ENCODE measurements around the gene JAM3.
"Not testable (repeated sequence)": the region's sequence is repeated elsewhere in the genome, so short reads cannot be mapped to it uniquely, and the experiment has no call there.

Gene JAM3

DNA sequence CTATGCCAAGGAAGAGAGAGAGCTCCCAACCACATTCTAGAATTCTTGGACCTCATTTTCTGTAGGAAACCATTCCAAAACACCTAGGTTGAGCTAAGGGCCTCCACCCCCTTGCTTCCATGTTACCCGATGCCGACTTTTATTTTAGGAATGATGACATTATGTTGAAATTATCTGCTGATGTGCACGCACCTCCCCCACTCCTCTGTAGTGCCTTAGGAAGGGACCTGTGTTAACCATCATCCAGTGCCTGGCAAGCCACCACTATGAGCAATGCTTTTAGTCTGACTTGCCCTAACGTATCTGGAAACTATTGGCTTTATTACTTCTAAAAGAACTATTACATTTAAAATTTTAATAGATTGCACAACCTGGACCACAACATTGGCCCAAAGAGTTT is 112.8 kb downstream of the JAM3 start:
- no peak for DNase-seq (ENCODE audit: low read depth)

DNA sequence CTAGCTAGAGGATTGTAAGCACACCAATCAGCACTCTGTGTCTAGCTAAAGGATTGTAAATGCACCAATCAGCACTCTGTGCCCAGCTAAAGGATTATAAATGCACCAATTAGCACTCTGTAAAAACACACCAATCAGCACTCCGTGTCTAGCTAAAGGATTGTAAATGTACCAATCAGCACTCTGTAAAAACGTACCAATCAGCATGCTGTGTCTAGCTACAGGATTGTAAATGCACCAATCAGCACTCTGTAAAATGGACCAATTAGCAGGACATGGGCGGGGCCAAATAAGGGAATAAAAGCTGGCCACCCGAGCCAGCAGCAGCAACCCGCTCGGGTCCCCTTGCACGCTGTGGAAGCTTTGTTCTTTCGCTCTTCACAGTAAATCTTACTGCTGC is 119.2 kb downstream of the JAM3 start:
- DNase-seq (ENCODE audit: low read depth), result not testable (repeated sequence)

DNA sequence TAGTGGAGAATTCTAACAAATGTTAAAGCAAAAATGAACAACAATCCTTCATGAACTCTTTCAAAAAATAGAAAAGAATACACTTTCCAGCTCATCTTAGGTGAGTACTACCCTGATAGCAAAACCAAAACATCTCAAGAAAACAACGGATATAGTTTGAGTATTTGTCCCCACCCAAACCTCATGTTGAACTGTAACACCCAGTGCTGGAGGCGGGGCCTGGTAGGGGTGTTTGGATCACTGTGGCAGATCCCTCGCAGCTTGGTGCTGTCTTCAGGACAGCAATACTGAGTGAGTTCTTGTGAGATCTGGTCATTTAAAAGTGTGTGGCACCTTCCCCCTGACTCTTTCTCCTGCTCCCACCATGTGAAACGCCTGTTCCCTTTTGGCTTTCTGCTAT is 127.9 kb downstream of the JAM3 start:
- no peak for DNase-seq (ENCODE audit: low read depth)

DNA sequence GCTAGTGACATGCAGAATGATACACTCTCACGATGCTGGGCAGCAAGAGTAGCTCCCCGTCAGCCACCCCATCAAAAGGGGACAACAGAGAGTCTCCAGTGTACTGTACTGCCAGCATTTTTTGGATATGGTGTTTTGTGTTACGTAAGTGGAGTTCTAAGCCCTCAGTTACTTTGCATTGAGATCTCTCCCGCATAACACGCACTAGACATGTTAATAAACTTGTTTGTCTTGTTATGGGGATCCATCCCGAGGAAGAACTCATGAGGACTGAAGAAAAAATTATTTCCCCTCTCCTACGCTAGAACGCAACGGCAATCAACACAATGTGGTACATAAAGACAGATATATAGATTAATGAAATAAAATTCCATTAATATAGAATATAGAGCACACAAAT is 130.7 kb downstream of the JAM3 start:
- DNase-seq (ENCODE audit: low read depth), result no peak

DNA sequence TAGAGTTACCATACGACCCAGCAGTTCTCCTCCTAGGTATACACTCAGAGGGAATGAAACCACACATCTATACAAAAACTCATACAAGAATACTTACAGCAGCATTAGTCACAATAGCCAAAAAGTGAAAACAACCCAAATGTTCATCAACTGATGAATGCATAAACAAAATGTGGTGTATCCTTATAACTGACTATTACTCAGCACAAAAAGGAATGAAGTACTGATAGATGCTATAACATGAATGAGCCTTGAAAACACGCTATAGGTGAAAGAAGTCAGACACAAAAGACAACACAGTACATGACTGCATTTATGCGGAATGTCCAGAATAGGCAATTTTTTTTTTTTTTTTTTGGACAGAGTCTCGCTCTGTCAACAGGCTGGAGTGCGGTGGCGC is 131.8 kb downstream of the JAM3 start:
- DNase-seq (ENCODE audit: low read depth), result no peak

All from CMK (cell line).